Measurements from ENCODE around the gene YARS1.
"Not testable (repeated sequence)": the region's sequence is repeated elsewhere in the genome, so short reads cannot be mapped to it uniquely, and the experiment has no call there.

Gene YARS1

GRCh38 chr1:32816676-32817158 lies 441 bp downstream of the YARS1 start:
- peak; percentile 18 to 31 for DNase-seq

- DNase-seq: no peak
Observed at GRCh38 chr1:32813941-32814739, 3.0 kb downstream of the YARS1 start.

- no peak for DNase-seq
Observed at GRCh38 chr1:32811917-32812316, 5.2 kb downstream of the YARS1 start.

- DNase-seq: no peak
Observed at GRCh38 chr1:32811265-32811664, 5.9 kb downstream of the YARS1 start.

- no peak for DNase-seq
Observed at GRCh38 chr1:32810358-32810757, 6.8 kb downstream of the YARS1 start.

GRCh38 chr1:32808580-32808979 lies 8.6 kb downstream of the YARS1 start:
- no peak for DNase-seq

GRCh38 chr1:32806910-32807523 lies 10.1 kb downstream of the YARS1 start:
- DNase-seq: no peak

GRCh38 chr1:32806290-32806689 lies 10.9 kb downstream of the YARS1 start:
- no peak for DNase-seq

GRCh38 chr1:32804460-32804859 lies 12.7 kb downstream of the YARS1 start:
- DNase-seq: not testable (repeated sequence)

GRCh38 chr1:32801096-32801715 lies 16.0 kb downstream of the YARS1 start:
- DNase-seq: no peak

GRCh38 chr1:32798679-32799416 lies 18.3 kb downstream of the YARS1 start:
- DNase-seq: no peak

GRCh38 chr1:32798191-32798590 lies 19.0 kb downstream of the YARS1 start:
- no peak for DNase-seq

GRCh38 chr1:32797456-32797855 lies 19.7 kb downstream of the YARS1 start:
- no peak for DNase-seq

- not testable (repeated sequence) for DNase-seq
Observed at GRCh38 chr1:32795763-32796162, 21.4 kb downstream of the YARS1 start.

GRCh38 chr1:32791881-32792280 lies 25.3 kb downstream of the YARS1 start:
- no peak for DNase-seq

- not testable (repeated sequence) for DNase-seq
Observed at GRCh38 chr1:32789356-32789755, 27.8 kb downstream of the YARS1 start.

GRCh38 chr1:32786856-32787255 lies 30.3 kb downstream of the YARS1 start:
- no peak for DNase-seq

- DNase-seq: no peak
Observed at GRCh38 chr1:32784817-32785216, 32.3 kb downstream of the YARS1 start.

GRCh38 chr1:32783851-32784250 lies 33.3 kb downstream of the YARS1 start:
- DNase-seq: no peak

GRCh38 chr1:32782086-32782485 lies 35.1 kb downstream of the YARS1 start:
- no peak for DNase-seq

- no peak for DNase-seq
Observed at GRCh38 chr1:32780628-32781234, 36.4 kb downstream of the YARS1 start.

GRCh38 chr1:32780005-32780404 lies 37.2 kb downstream of the YARS1 start:
- DNase-seq: no peak

- no peak for DNase-seq
Observed at GRCh38 chr1:32779242-32779641, 37.9 kb downstream of the YARS1 start.

All from hippocampal formation (tissue), 2 donors.